ENCODE measurements around the gene PAK1IP1.

DNA sequence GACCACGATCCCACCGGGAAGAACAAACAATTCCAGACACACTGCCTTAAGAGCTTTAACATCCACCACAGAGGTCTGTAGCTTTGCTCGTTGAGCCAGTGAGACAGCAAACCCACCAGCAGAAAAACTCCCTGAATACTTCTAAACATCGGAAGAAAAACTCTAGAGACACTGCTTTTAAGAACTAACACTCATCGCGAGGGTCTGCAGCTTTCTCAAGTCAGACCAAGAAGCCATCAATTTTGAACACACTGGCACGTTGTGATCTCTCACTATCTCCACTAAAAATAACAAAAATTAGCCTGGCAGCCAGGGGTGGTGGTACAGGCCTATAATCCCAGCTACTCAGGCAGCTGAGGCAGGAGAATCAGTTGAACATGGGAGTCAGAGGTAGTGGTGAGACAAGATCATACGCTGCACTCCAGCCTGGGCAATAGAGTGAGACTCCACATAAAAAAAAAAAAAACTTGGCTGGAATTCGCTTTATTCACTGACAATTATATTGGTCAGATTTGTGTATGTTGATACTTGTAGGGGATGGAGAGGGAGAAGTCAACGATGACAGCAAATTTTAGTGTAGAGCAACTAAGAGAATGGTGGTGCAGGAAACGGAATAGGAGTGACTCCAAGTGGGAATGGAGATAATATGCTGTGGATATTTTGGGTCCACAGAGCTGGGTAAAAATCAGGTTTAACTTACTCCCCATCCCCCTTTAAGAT, 27.2 kb downstream of the PAK1IP1 start:
- no peak for TF ChIP-seq POLR2AphosphoS5 (IDR thresholded peaks at IDR 0.05; ENCODE audit: insufficient read depth, low read depth, low read length)
- TF ChIP-seq, protein P1, sequence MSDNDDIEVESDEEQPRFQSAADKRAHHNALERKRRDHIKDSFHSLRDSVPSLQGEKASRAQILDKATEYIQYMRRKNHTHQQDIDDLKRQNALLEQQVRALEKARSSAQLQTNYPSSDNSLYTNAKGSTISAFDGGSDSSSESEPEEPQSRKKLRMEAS (IDR thresholded peaks at IDR 0.05; ENCODE audit: insufficient read depth, insufficient read length) = no peak
- TF ChIP-seq, protein P2, sequence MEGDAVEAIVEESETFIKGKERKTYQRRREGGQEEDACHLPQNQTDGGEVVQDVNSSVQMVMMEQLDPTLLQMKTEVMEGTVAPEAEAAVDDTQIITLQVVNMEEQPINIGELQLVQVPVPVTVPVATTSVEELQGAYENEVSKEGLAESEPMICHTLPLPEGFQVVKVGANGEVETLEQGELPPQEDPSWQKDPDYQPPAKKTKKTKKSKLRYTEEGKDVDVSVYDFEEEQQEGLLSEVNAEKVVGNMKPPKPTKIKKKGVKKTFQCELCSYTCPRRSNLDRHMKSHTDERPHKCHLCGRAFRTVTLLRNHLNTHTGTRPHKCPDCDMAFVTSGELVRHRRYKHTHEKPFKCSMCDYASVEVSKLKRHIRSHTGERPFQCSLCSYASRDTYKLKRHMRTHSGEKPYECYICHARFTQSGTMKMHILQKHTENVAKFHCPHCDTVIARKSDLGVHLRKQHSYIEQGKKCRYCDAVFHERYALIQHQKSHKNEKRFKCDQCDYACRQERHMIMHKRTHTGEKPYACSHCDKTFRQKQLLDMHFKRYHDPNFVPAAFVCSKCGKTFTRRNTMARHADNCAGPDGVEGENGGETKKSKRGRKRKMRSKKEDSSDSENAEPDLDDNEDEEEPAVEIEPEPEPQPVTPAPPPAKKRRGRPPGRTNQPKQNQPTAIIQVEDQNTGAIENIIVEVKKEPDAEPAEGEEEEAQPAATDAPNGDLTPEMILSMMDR (IDR thresholded peaks at IDR 0.05; ENCODE audit: extremely low read depth in 1 of 2, insufficient read depth in 1 of 2, low read depth in 1 of 2, low read length in 2 of 2) = no peak
- no peak for TF ChIP-seq POLR2A (IDR thresholded peaks at IDR 0.05; ENCODE audit: low read depth, low read length)
- no peak for TF ChIP-seq EZH2 (IDR thresholded peaks at IDR 0.05; ENCODE audit: borderline replicate concordance, low read depth, low read length, severe bottlenecking)
- TF ChIP-seq MYC (IDR thresholded peaks at IDR 0.05; ENCODE audit: low read depth, low read length) = no peak
- TF ChIP-seq FOS (IDR thresholded peaks at IDR 0.05; ENCODE audit: borderline replicate concordance, insufficient read depth, low read length) = no peak

All from endothelial cell of umbilical vein (primary cell).